DMS79 (cell line): ENCODE measurements around the gene COX14.
A peak's percentile ranks its signal among the peaks of the same experiment; 100 is the strongest.
"Not testable (repeated sequence)": the region's sequence is repeated elsewhere in the genome, so short reads cannot be mapped to it uniquely, and the experiment has no call there.

Source experiments
- DNase-seq: peaks from one replicate; lab custom pipeline; 2025; lab: John Stamatoyannopoulos, UW

Gene COX14

DNA sequence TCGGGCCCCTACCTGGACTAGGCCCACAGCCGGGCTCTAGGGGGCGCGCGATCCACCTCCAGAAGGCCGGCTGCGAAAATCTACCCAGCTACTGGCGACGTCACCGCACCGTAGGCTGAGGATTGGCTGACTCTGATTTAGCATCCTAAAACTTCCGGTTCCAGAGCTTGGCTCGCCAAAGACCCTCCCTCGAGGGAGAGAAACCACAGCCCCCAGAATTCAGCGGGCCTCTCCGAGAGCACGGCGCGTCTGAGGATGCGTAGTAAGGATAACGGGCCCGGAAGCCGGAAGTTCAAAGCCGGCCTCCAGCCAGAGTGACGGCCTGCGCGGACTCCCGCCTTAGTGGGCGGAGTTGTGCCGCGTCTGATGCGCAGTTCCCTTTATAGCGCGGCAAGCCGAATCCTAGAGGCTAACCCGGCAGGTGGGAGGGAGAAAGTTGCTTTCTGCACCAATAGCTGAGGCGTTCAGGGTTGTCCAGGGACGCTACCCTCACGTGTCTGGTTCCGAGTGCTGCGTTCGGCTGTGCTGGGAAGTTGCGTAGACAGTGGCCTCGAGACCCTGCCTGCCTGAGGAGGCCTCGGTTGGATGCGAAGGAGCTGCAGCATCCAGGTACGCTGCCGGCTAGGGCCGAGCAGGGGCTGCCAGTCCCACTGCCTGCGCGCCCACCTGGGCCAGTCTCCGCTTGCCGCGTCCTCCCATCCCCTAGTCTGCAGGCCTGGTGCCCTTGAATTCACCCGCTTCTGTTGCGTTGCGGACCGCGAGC lies at the start of gene COX14:
TSS of gene COX14 (plus strand) at position 544 of the 763 bp plus-strand sequence. CDS start 7,808 bp downstream, outside the sequence.
- peak; percentile 99 for DNase-seq

- no peak for DNase-seq
These were observed 49.1 kb upstream of the COX14 start for GRCh38 chr12:50062728-50063460.

GRCh38 chr12:50065726-50066310 lies 46.2 kb upstream of the COX14 start:
- no peak for DNase-seq

GRCh38 chr12:50066402-50066801 lies 45.6 kb upstream of the COX14 start:
- no peak for DNase-seq

GRCh38 chr12:50069069-50069468 lies 43.0 kb upstream of the COX14 start:
- no peak for DNase-seq

GRCh38 chr12:50069539-50069938 lies 42.5 kb upstream of the COX14 start:
- DNase-seq = no peak

DNA sequence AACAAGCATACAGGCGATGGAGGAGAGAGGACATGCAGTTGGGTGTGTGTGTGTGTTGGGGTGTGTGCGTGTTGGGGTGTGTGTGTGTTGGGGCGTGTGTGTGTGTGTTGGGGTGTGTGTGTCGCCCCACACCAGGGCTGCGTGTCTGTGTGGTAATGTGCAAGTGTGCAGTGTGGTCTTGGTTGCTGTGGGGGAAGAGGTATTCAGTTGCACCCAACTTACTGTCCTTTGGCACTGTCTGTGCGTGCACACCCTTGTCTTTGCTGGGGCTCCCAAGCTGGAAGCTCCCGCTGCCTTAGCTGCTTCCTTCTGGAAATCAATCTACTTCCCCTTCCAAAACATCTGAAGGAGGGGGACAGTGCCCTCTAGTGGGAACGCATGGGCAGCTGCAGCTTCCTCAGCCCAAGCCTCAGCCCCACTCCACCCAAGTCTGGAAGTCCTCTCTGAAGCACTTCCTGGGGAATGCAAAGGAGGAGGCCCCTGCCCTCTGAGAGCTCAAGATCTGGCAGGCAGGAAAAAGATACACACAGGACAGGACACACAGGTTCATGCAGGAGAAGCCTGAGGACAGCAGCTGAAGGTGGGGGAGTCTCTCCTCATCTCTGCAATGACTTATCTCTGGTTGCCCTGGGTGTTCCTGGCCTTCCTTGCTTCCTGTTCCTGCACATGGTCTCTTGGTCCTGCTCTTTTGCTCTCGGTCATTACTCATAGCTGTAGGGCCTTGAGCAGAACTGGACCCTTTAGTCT lies 41.5 kb upstream of the COX14 start:
- DNase-seq = peak; percentile 54

- DNase-seq = no peak
These were observed 39.7 kb upstream of the COX14 start for GRCh38 chr12:50072198-50072907.

- DNase-seq = no peak
These were observed 38.8 kb upstream of the COX14 start for GRCh38 chr12:50073206-50073605.

GRCh38 chr12:50073712-50074111 lies 38.3 kb upstream of the COX14 start:
- DNase-seq = no peak

- DNase-seq = peak; percentile 50
These were observed 36.9 kb upstream of the COX14 start for GRCh38 chr12:50074936-50075807.

GRCh38 chr12:50075808-50076170 lies 36.2 kb upstream of the COX14 start:
- DNase-seq = no peak

DNA sequence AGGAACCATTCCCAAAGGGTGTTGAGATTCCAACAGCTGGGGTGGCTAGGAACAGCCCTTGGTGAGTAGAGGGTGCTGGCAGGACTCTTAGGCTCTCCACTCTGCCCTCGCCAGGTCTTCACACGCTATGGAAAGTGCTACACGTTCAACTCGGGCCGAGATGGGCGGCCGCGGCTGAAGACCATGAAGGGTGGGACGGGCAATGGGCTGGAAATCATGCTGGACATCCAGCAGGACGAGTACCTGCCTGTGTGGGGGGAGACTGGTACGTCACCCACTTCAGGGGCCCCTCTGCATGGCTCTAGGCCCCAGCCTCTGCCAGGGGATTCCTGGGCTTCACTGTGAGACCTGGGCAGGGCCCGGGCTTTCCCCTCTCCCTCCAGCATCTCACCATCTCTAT lies 34.9 kb upstream of the COX14 start:
- DNase-seq = no peak

GRCh38 chr12:50078281-50078680 lies 33.8 kb upstream of the COX14 start:
- DNase-seq = no peak

GRCh38 chr12:50079771-50080170 lies 32.3 kb upstream of the COX14 start:
- no peak for DNase-seq

GRCh38 chr12:50081096-50081808 lies 30.8 kb upstream of the COX14 start:
- no peak for DNase-seq

GRCh38 chr12:50082644-50083043 lies 29.4 kb upstream of the COX14 start:
- no peak for DNase-seq

GRCh38 chr12:50083301-50083700 lies 28.7 kb upstream of the COX14 start:
- no peak for DNase-seq

GRCh38 chr12:50084409-50084774 lies 27.6 kb upstream of the COX14 start:
- not testable (repeated sequence) for DNase-seq
